Keratinocyte (primary cell): ENCODE results near the gene PKNOX2. TPM values are rescaled to one million over a fixed set of nuclear protein-coding genes. Genes with fewer than 3 reads are reported as not detected.

Experiments used
- DNase-seq: peaks from one replicate; pipeline ENCODE4 v3.0.0-alpha.2; 2011; ENCODE audit warnings: low read depth, missing footprints, low spot score
- FAIRE-seq: peaks from 2 replicates; lab custom pipeline; 2011; peaks lifted over from hg19 to GRCh38; lab: Jason Lieb, UNC
- H2AFZ ChIP-seq: 2 replicates; pipeline ENCODE4 v1.6.0; 2012; ENCODE audit warnings: low read length, control low read depth, inconsistent platforms; ENCODE audit not compliant: control insufficient read depth
- H3K27ac ChIP-seq: 2 replicates; pipeline ENCODE4 v1.5.1; 2011; ENCODE audit warnings: low read length; ENCODE audit not compliant: control insufficient read depth, insufficient read depth
- H3K27me3 ChIP-seq: 3 replicates; pipeline ENCODE4 v1.6.0; 2011; ENCODE audit warnings: low read length; ENCODE audit not compliant: control insufficient read depth, insufficient read depth; ENCODE audit errors: extremely low read depth
- H3K36me3 ChIP-seq, 2 experiments: 2 replicates in 1 of 2; 3 replicates in 1 of 2; pipeline ENCODE4 v1.5.1; 2011; ENCODE audit warnings: low read length in 2 of 2, mild to moderate bottlenecking in 1 of 2; ENCODE audit not compliant: control insufficient read depth in 2 of 2, insufficient read depth in 2 of 2; ENCODE audit errors: extremely low read depth in 1 of 2
- H3K4me1 ChIP-seq: 3 replicates; pipeline ENCODE4 v1.5.1; 2011; ENCODE audit warnings: low read length; ENCODE audit not compliant: control insufficient read depth, insufficient read depth; ENCODE audit errors: extremely low read depth
- H3K4me2 ChIP-seq: 3 replicates; pipeline ENCODE4 v1.6.0; 2011; ENCODE audit warnings: low read depth, low read length; ENCODE audit not compliant: control insufficient read depth, insufficient read depth; ENCODE audit errors: extremely low read depth
- H3K4me3 ChIP-seq, 3 experiments: fragments of 200-600 bp in 1 of 3; sonication (generic) in 1 of 3; 2 replicates in 2 of 3; 3 replicates in 1 of 3; pipeline ENCODE4 v1.5.1; 2011 to 2016; ENCODE audit warnings: low read length in 3 of 3, mild to moderate bottlenecking in 3 of 3, control low read depth in 2 of 3, inconsistent platforms in 1 of 3, low read depth in 1 of 3, mixed read lengths in 1 of 3, mixed run types in 1 of 3, moderate library complexity in 1 of 3; ENCODE audit not compliant: control insufficient read depth in 2 of 3, insufficient read depth in 2 of 3; ENCODE audit errors: extremely low read depth in 1 of 3
- H3K79me2 ChIP-seq: 2 replicates; pipeline ENCODE4 v1.6.0; 2012; ENCODE audit warnings: low read length; ENCODE audit not compliant: control insufficient read depth, insufficient read depth
- H3K9ac ChIP-seq: 3 replicates; pipeline ENCODE4 v1.6.0; 2011; ENCODE audit warnings: low read length; ENCODE audit not compliant: control insufficient read depth, insufficient read depth; ENCODE audit errors: extremely low read depth
- H3K9me1 ChIP-seq: 3 replicates; pipeline ENCODE4 v1.6.0; 2011; ENCODE audit warnings: low read length; ENCODE audit not compliant: control insufficient read depth, insufficient read depth; ENCODE audit errors: extremely low read depth
- H3K9me3 ChIP-seq: 2 replicates; pipeline ENCODE4 v1.5.1; 2012; ENCODE audit warnings: low read depth, low read length; ENCODE audit not compliant: control insufficient read depth
- H4K20me1 ChIP-seq: 3 replicates; pipeline ENCODE4 v1.6.0; 2011; ENCODE audit warnings: low read length; ENCODE audit not compliant: control insufficient read depth, insufficient read depth; ENCODE audit errors: extremely low read depth
- CTCF ChIP-seq, 3 experiments: IDR thresholded peaks in 1 of 3; conservative IDR thresholded peaks in 1 of 3; optimal IDR thresholded peaks in 1 of 3; 2 replicates in 2 of 3; 3 replicates in 1 of 3; pipeline versions ENCODE3 to v1.5.1; 2011; ENCODE audit warnings: low read length in 3 of 3, mild to moderate bottlenecking in 3 of 3, moderate library complexity in 2 of 3, control low read depth in 1 of 3, inconsistent platforms in 1 of 3; ENCODE audit not compliant: insufficient read depth in 2 of 3; ENCODE audit errors: extremely low read depth in 1 of 3
- EZH2 ChIP-seq: IDR thresholded peaks from one replicate; pipeline ENCODE4 v1.6.1; 2012; ENCODE audit warnings: inconsistent platforms, mild to moderate bottlenecking, low read length, moderate library complexity
- dilution Hi-C: fragments of 300-500 bp; cut with MboI; formaldehyde crosslinking; loops from one replicate; pipeline ENCODE4 v1.7.0; 2020; ENCODE audit warnings: low sequenced_read_pairs; ENCODE audit not compliant: extremely low pct_ligation_motif_present
- polyA plus RNA-seq, 5 experiments: library from polyadenylated mRNA; depleted of rRNA in 3 of 5; stranded (reverse) in 3 of 5; stranded (forward) in 1 of 5; unstranded in 1 of 5; fragments of >200 nt; gene quantifications; 1 replicate in 1 of 5; 2 replicates in 3 of 5; 3 replicates in 1 of 5; pipeline versions ENCODE4 v1.2.1 to v1.2.3, GENCODE V29; 2011 to 2012; ENCODE audit warnings: missing spikeins in 2 of 5, low read depth in 1 of 5, low replicate concordance in 1 of 5

Gene PKNOX2
- polyA plus RNA-seq, 1 donor (not counting 4 experiments of a cell fraction or from before 2014, with no cell fraction given), result 0.05 TPM

DNA sequence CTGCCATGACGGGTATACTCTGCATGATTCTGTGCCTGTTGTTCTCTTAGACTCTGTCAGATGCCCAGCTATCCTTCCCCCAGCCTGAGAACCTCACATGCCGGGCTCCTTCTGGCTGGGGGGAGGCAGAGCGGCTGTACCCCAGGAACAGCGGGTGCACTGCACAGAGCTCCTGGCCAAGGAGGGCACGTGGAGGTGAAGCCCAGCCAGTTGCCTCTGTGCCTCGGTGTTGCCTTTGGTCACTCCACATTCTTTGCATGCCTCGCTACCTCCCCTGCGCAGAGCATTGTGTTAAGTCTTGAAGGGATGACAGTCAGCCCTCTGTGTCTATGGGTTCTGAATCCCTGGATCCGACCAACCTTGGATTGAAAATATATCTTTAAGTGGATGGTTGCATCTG is 253.8 kb downstream of the PKNOX2 start:
- dilution Hi-C loops, result no loop called here
- no peak overlapping the region for H2AFZ ChIP-seq
- no peak overlapping the region for H3K4me3 ChIP-seq
- no peak overlapping the region for H3K4me2 ChIP-seq
- FAIRE-seq, result no peak
- no peak for DNase-seq
- no peaks in the 10 kb centered on the region for H3K4me1 ChIP-seq
- H3K9me3 ChIP-seq, result no peaks in the 10 kb centered on the region
- H3K27ac ChIP-seq, result no peak overlapping the region
- no peaks in the 10 kb centered on the region for H3K36me3 ChIP-seq
- TF ChIP-seq EZH2 (no peak), CTCF (optimal IDR thresholded peaks at IDR 0.05 in 1 of 3, IDR thresholded peaks at IDR 0.05 in 1 of 3, conservative IDR thresholded peaks at IDR 0.05 in 1 of 3; ENCODE audit: extremely low read depth in 1 of 3, insufficient read depth in 2 of 3, low read length in 3 of 3) (no peak)
- H3K9ac ChIP-seq, result no peak overlapping the region
- peaks cover 3% of the 10 kb centered on the region for H3K27me3 ChIP-seq
- H4K20me1 ChIP-seq, result no peaks in the 10 kb centered on the region
- H3K9me1 ChIP-seq, result no peaks in the 10 kb centered on the region
- no peaks in the 10 kb centered on the region for H3K79me2 ChIP-seq

- H3K4me2 ChIP-seq, result no peak overlapping the region
- no peak overlapping the region for H3K4me3 ChIP-seq
- H3K9me1 ChIP-seq, result no peaks in the 10 kb centered on the region
- H3K9me3 ChIP-seq, result no peaks in the 10 kb centered on the region
- H4K20me1 ChIP-seq, result no peaks in the 10 kb centered on the region
- no peak for FAIRE-seq
- TF ChIP-seq EZH2 (no peak), CTCF (optimal IDR thresholded peaks at IDR 0.05 in 1 of 3, IDR thresholded peaks at IDR 0.05 in 1 of 3, conservative IDR thresholded peaks at IDR 0.05 in 1 of 3; ENCODE audit: extremely low read depth in 1 of 3, insufficient read depth in 2 of 3, low read length in 3 of 3) (no peak)
- no peak overlapping the region for H3K27ac ChIP-seq
- no peaks in the 10 kb centered on the region for H3K4me1 ChIP-seq
- no peak overlapping the region for H3K9ac ChIP-seq
- DNase-seq, result no peak
- H3K79me2 ChIP-seq, result no peaks in the 10 kb centered on the region
- H3K27me3 ChIP-seq, result peaks cover 5% of the 10 kb centered on the region
- no peak overlapping the region for H2AFZ ChIP-seq
- H3K36me3 ChIP-seq, result no peaks in the 10 kb centered on the region
- dilution Hi-C loops, result no loop called here
These were observed 258.1 kb downstream of the PKNOX2 start for GRCh38 chr11:125422681-125423080.
